Measurements from ENCODE around the gene MMP28.
A peak's percentile ranks its signal among the peaks of the same experiment; 100 is the strongest.

The MMP28 gene

GRCh38 chr17:35750526-35751395 is 44.7 kb downstream of the MMP28 start:
- peaks cover 10% of the 10 kb centered on the region for H3K4me1 ChIP-seq (ENCODE audit: insufficient read depth, poor library complexity, severe bottlenecking)
- no peak overlapping the region for H3K27ac ChIP-seq (ENCODE audit: poor library complexity, severe bottlenecking)
- H3K27me3 ChIP-seq (ENCODE audit: insufficient read depth, poor library complexity, severe bottlenecking) = no peaks in the 10 kb centered on the region
- H3K9me3 ChIP-seq (ENCODE audit: severe bottlenecking) = no peaks in the 10 kb centered on the region
- no peaks in the 10 kb centered on the region for H3K36me3 ChIP-seq (ENCODE audit: low read depth)
- ATAC-seq (ENCODE audit: low read depth) (0 out of 3 replicates have a peak, but pooled peaks have one; percentile 25), DNase-seq (ENCODE audit: low spot score) (no peak)
- TF ChIP-seq CTCF (IDR thresholded peaks at IDR 0.05; ENCODE audit: poor library complexity, severe bottlenecking) = no peak
- H3K4me3 ChIP-seq (ENCODE audit: severe bottlenecking) = no peak overlapping the region

GRCh38 chr17:35749560-35750412 is 45.7 kb downstream of the MMP28 start:
- ATAC-seq (ENCODE audit: low read depth) (no peak), DNase-seq (ENCODE audit: low spot score) (no peak)
- Histone ChIP-seq H3K36me3 (ENCODE audit: low read depth) (no peaks in the 10 kb centered on the region), H3K27ac (ENCODE audit: poor library complexity, severe bottlenecking) (no peak overlapping the region), H3K27me3 (ENCODE audit: insufficient read depth, poor library complexity, severe bottlenecking) (no peaks in the 10 kb centered on the region), H3K4me3 (ENCODE audit: severe bottlenecking) (no peak overlapping the region), H3K4me1 (ENCODE audit: insufficient read depth, poor library complexity, severe bottlenecking) (peaks cover 10% of the 10 kb centered on the region), H3K9me3 (ENCODE audit: severe bottlenecking) (no peaks in the 10 kb centered on the region)
- TF ChIP-seq CTCF (IDR thresholded peaks at IDR 0.05; ENCODE audit: poor library complexity, severe bottlenecking) = no peak

DNA sequence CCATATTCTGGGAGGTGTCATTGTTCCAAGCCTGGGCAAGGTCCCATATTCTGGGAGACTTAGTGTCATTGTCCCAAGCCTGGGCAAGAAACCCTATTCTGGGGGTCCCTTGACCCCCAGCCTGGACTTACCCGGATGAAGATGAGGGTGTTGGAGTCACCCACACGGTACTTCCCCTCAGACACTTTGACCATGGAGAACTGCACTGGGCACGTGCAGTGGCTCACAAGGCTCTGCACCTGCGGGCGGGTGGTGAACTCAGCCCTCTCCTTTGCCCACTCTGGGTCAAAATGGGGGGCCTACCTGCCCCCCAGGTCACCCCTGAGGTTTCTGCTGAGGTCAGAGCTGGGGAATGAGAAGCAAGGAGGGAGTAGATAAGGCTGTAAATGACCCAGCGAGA is 46.5 kb downstream of the MMP28 start:
- H3K27me3 ChIP-seq (ENCODE audit: insufficient read depth, poor library complexity, severe bottlenecking) = no peaks in the 10 kb centered on the region
- no peak for TF ChIP-seq CTCF (IDR thresholded peaks at IDR 0.05; ENCODE audit: poor library complexity, severe bottlenecking)
- DNase-seq (ENCODE audit: low spot score) (no peak), ATAC-seq (ENCODE audit: low read depth) (no peak)
- H3K4me1 ChIP-seq (ENCODE audit: insufficient read depth, poor library complexity, severe bottlenecking) = peaks cover 10% of the 10 kb centered on the region
- H3K36me3 ChIP-seq (ENCODE audit: low read depth) = no peaks in the 10 kb centered on the region
- H3K27ac ChIP-seq (ENCODE audit: poor library complexity, severe bottlenecking) = no peak overlapping the region
- H3K9me3 ChIP-seq (ENCODE audit: severe bottlenecking) = no peaks in the 10 kb centered on the region
- no peak overlapping the region for H3K4me3 ChIP-seq (ENCODE audit: severe bottlenecking)

- Histone ChIP-seq H3K4me3 (ENCODE audit: severe bottlenecking) (no peak overlapping the region), H3K9me3 (ENCODE audit: severe bottlenecking) (no peaks in the 10 kb centered on the region), H3K36me3 (ENCODE audit: low read depth) (no peaks in the 10 kb centered on the region), H3K27ac (ENCODE audit: poor library complexity, severe bottlenecking) (no peak overlapping the region), H3K4me1 (ENCODE audit: insufficient read depth, poor library complexity, severe bottlenecking) (peaks cover 10% of the 10 kb centered on the region), H3K27me3 (ENCODE audit: insufficient read depth, poor library complexity, severe bottlenecking) (no peaks in the 10 kb centered on the region)
- DNase-seq (ENCODE audit: low spot score) (no peak), ATAC-seq (ENCODE audit: low read depth) (peak; percentile 54)
- TF ChIP-seq CTCF (IDR thresholded peaks at IDR 0.05; ENCODE audit: poor library complexity, severe bottlenecking) = no peak
These were observed 47.0 kb downstream of the MMP28 start for GRCh38 chr17:35748341-35748841.
